Measurements from ENCODE around the gene MUC5B.
"Not testable (repeated sequence)": the region's sequence is repeated elsewhere in the genome, so short reads cannot be mapped to it uniquely, and the experiment has no call there.

Gene MUC5B

DNA sequence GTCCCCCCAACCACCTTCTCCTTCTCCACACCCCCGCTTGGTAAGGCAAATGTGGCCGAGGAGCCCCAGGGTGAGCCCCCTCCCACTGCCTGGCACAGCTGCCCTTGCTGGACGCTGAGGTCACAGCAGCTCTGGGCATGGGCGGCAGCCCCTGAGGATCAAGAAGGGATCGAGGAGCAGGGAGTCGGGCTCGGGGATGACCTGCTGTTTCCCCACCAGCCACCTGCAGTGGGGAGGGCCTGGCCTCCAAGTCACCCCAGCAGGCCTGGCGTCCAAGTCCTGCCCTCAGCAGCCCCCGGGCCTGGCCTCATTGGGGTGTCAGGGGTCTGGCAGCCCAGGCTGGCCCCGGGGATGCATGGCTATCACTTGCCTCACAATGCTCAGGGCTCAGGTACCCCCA lies 41.4 kb upstream of the MUC5B start:
- no peak overlapping the region for H3K4me3 ChIP-seq (ENCODE audit: low read depth, low read length)
- TF ChIP-seq, protein P1, sequence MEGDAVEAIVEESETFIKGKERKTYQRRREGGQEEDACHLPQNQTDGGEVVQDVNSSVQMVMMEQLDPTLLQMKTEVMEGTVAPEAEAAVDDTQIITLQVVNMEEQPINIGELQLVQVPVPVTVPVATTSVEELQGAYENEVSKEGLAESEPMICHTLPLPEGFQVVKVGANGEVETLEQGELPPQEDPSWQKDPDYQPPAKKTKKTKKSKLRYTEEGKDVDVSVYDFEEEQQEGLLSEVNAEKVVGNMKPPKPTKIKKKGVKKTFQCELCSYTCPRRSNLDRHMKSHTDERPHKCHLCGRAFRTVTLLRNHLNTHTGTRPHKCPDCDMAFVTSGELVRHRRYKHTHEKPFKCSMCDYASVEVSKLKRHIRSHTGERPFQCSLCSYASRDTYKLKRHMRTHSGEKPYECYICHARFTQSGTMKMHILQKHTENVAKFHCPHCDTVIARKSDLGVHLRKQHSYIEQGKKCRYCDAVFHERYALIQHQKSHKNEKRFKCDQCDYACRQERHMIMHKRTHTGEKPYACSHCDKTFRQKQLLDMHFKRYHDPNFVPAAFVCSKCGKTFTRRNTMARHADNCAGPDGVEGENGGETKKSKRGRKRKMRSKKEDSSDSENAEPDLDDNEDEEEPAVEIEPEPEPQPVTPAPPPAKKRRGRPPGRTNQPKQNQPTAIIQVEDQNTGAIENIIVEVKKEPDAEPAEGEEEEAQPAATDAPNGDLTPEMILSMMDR (IDR thresholded peaks at IDR 0.05; ENCODE audit: low read depth, low read length), result no peak
- DNase-seq (ENCODE audit: low read depth, low spot score), result no peak
- in situ Hi-C loops (cut with HindIII; ENCODE audit: low sequenced_read_pairs), result no loop called here

DNA sequence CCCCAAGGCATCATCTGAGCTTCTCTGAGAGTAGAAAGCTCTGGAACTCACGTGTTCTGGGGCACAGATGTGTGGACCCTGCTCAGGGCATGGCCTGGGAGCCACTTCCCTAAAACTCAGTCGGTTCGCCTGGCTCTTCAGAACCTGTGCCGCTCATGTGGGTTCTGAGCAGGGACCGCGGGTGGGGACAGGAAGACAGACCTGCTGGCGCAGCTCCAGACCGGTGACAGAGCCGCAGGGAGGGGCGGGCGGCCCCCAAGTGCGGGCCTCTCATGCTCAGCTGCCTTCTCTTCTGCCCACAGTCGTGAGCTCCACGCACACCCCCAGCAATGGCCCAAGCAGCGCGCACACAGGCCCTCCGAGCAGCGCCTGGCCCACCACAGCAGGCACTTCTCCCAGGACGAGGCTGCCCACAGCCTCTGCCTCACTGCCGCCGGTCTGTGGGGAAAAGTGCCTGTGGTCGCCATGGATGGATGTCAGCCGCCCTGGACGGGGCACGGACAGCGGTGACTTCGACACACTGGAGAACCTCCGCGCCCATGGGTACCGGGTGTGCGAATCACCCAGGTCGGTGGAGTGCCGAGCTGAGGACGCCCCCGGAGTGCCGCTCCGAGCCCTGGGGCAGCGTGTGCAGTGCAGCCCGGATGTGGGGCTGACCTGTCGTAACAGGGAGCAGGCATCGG lies 40.9 kb upstream of the MUC5B start:
- no peak for DNase-seq (ENCODE audit: low read depth, low spot score)
- H3K4me3 ChIP-seq (ENCODE audit: low read depth, low read length), result no peak overlapping the region
- TF ChIP-seq, protein P1 (IDR thresholded peaks at IDR 0.05; ENCODE audit: low read depth, low read length), result no peak
- in situ Hi-C loops (cut with HindIII; ENCODE audit: low sequenced_read_pairs), result no loop called here

DNA sequence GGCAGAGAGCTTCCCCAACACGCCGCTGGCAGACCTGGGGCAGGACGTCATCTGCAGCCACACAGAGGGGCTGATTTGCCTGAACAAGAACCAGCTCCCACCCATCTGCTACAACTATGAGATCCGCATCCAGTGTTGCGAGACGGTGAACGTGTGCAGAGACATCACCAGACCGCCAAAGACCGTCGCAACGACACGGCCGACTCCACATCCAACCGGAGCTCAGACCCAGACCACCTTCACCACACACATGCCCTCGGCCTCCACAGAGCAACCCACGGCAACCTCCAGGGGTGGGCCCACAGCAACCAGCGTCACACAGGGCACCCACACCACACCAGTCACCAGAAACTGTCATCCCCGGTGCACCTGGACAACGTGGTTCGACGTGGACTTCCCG lies 38.7 kb upstream of the MUC5B start:
- DNase-seq (ENCODE audit: low read depth, low spot score); H3K4me3 ChIP-seq (ENCODE audit: low read depth, low read length); in situ Hi-C loops (cut with HindIII; ENCODE audit: low sequenced_read_pairs): not testable (repeated sequence)

DNA sequence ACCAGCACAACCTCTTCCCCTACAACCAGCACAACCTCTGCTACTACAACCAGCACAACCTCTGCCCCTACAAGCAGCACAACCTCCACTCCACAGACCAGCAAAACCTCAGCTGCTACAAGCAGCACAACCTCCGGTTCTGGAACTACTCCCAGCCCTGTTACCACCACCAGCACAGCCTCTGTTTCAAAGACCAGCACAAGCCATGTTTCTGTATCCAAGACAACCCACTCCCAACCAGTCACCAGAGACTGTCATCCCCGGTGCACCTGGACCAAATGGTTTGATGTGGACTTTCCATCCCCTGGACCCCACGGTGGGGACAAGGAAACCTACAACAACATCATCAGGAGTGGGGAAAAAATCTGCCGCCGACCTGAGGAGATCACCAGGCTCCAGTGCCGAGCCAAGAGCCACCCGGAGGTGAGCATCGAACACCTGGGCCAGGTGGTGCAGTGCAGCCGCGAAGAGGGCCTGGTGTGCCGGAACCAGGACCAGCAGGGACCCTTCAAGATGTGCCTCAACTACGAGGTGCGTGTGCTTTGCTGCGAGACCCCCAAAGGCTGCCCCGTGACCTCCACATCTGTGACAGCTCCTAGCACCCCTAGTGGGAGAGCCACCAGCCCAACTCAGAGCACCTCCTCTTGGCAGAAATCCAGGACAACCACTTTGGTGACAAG lies 34.3 kb upstream of the MUC5B start:
- DNase-seq (ENCODE audit: low read depth, low spot score); H3K4me3 ChIP-seq (ENCODE audit: low read depth, low read length); in situ Hi-C loops (cut with HindIII; ENCODE audit: low sequenced_read_pairs): not testable (repeated sequence)

DNA sequence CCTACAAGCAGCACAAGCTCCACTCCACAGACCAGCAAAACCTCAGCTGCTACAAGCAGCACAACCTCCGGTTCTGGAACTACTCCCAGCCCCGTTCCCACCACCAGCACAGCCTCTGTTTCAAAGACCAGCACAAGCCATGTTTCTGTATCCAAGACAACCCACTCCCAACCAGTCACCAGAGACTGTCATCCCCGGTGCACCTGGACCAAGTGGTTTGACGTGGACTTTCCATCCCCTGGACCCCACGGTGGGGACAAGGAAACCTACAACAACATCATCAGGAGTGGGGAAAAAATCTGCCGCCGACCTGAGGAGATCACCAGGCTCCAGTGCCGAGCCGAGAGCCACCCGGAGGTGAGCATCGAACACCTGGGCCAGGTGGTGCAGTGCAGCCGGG lies 33.0 kb upstream of the MUC5B start:
- H3K4me3 ChIP-seq (ENCODE audit: low read depth, low read length); in situ Hi-C loops (cut with HindIII; ENCODE audit: low sequenced_read_pairs); DNase-seq (ENCODE audit: low read depth, low spot score): not testable (repeated sequence)

DNA sequence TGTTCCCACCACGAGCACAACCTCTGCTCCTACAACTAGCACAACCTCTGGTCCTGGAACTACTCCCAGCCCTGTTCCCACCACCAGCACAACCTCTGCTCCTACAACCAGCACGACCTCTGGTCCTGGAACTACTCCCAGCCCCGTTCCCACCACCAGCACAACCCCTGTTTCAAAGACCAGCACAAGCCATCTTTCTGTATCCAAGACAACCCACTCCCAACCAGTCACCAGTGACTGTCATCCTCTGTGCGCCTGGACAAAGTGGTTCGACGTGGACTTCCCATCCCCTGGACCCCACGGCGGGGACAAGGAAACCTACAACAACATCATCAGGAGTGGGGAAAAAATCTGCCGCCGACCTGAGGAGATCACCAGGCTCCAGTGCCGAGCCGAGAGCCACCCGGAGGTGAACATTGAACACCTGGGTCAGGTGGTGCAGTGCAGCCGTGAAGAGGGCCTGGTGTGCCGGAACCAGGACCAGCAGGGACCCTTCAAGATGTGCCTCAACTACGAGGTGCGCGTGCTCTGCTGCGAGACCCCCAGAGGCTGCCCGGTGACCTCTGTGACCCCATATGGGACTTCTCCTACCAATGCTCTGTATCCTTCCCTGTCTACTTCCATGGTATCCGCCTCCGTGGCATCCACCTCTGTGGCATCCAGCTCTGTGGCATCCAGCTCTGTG lies 30.9 kb upstream of the MUC5B start:
- DNase-seq (ENCODE audit: low read depth, low spot score); H3K4me3 ChIP-seq (ENCODE audit: low read depth, low read length); in situ Hi-C loops (cut with HindIII; ENCODE audit: low sequenced_read_pairs): not testable (repeated sequence)

DNA sequence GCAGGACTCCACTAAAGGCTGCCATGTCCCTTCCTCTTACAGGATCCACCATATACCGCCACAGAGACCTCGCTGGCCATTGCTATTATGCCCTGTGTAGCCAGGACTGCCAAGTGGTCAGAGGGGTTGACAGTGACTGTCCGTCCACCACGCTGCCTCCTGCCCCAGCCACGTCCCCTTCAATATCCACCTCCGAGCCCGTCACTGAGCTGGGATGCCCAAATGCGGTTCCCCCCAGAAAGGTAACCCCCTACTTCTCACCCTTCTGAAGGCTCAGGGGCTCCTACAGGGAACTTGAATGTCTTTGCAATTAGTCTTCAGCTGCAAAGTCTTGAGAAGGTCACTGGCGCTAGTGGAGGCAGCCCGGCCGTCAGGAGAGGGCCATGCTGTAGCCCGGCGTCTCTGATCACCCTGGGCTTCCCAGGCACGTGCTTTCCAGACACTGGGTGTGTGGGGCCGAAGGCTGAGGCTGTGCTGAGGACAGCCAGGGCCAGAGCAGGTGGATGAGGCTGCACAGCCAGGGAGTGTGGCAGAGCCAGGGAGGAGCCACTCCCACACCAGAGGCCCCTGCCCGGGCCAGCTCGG lies 30.0 kb upstream of the MUC5B start:
- TF ChIP-seq, protein P1 (IDR thresholded peaks at IDR 0.05; ENCODE audit: low read depth, low read length), result no peak
- in situ Hi-C loops (cut with HindIII; ENCODE audit: low sequenced_read_pairs), result no loop called here
- H3K4me3 ChIP-seq (ENCODE audit: low read depth, low read length), result no peak overlapping the region
- no peak for DNase-seq (ENCODE audit: low read depth, low spot score)

DNA sequence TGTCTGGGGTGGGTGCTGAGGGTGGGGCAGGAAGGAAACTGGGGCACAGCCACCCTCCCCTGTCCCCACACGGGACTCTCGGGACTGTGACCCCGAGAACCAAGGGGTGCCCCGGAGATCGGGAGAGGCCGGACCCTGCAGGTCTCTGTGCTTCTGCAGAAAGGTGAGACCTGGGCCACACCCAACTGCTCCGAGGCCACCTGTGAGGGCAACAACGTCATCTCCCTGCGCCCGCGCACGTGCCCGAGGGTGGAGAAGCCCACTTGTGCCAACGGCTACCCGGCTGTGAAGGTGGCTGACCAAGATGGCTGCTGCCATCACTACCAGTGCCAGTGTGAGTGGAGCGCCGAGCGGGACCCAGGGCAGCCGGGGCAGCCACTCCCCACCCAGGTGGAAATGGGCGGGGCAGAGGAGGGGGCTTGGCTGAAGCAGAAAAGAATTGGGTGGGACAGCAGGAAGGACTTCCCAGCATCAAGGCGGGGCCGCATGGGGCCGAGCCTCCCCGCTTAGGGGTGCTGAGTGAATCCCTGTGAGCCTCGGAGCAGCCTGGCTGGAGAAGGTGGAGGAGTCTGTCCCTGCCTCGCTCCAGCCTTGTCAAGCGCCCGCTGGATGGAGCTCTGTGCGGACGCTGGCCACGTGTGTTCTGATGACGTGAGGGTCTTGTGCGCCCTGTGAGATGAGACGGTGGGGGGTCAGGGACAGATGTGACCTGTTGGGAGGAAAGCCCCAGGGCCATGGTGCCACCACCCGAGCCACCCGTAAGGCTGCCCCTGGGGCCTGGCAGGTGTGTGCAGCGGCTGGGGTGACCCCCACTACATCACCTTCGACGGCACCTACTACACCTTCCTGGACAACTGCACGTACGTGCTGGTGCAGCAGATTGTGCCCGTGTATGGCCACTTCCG lies 29.3 kb upstream of the MUC5B start:
- DNase-seq (ENCODE audit: low read depth, low spot score), result no peak
- in situ Hi-C loops (cut with HindIII; ENCODE audit: low sequenced_read_pairs), result no loop called here
- TF ChIP-seq, protein P1 (IDR thresholded peaks at IDR 0.05; ENCODE audit: low read depth, low read length), result no peak

More for the DNA sequence above, 29.3 kb upstream of the MUC5B start:
- H3K4me3 ChIP-seq (ENCODE audit: low read depth, low read length), result no peak overlapping the region
